NCI-H1694 (cell line): Measurements from ENCODE around the gene SEC22A.

ENCODE experiments used
- DNase-seq: peaks from one replicate; lab custom pipeline; 2025; lab: John Stamatoyannopoulos, UW

The SEC22A gene, protein sequence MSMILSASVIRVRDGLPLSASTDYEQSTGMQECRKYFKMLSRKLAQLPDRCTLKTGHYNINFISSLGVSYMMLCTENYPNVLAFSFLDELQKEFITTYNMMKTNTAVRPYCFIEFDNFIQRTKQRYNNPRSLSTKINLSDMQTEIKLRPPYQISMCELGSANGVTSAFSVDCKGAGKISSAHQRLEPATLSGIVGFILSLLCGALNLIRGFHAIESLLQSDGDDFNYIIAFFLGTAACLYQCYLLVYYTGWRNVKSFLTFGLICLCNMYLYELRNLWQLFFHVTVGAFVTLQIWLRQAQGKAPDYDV

GRCh38 chr3:123201557-123202427 lies at the start of gene SEC22A:
Gene SEC22A (plus strand): TSS chr3:123201943. CDS start chr3:123209218, 7,275 bp downstream.
- peak; percentile 93 for DNase-seq

- no peak for DNase-seq
Measured at GRCh38 chr3:123152687-123153086, 49.1 kb upstream of the SEC22A start.

GRCh38 chr3:123153125-123154019 lies 48.4 kb upstream of the SEC22A start:
- no peak for DNase-seq

DNA sequence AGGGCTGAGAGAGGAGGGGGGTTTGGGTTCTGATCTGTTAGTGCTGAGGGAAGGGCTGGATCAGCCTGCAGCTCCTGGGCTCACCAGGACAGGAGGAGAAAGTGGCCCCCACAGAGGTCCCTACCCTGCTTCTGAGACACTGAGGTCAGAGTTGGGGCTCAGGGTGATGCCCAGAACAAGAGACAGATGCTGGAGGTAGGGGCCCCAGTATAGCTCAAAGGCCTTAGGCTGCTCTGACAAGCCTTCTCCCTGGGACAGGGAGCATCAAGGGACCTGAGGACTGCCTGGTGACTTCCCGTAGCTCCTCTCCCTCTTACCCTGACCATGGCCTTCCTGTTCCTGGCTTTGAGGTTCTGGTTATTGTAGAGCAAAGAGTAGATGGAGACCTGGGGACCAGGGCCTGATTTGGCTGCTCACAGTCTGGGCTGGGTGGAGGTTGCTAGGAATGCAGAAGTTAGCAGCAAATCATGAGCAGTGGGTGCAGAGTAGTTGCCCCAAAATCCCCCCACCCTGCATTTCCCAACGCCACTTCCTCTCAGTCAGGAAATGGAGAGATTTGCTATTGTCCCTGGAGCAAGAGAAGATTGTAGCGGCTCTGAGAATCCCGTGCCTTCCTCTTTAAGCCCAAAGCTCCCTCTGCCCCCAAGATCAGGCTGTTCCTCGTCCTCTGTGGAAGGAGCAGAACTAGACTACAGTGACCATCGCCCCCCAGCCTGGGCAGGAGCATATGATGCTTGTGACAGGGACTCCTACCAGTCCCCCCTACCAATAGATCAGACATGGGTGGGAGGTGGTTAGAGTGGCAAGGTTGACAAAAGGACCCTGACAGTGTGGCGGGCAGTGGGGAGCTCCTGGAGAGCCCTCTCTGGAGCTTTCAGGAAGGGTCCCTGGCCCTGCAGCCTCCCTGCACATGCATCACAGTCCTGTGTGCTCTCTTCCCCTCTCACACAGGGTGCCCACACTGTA lies 47.4 kb upstream of the SEC22A start:
- DNase-seq, result no peak

- DNase-seq, result peak; percentile 50
Measured at GRCh38 chr3:123155471-123156011, 46.2 kb upstream of the SEC22A start.

DNA sequence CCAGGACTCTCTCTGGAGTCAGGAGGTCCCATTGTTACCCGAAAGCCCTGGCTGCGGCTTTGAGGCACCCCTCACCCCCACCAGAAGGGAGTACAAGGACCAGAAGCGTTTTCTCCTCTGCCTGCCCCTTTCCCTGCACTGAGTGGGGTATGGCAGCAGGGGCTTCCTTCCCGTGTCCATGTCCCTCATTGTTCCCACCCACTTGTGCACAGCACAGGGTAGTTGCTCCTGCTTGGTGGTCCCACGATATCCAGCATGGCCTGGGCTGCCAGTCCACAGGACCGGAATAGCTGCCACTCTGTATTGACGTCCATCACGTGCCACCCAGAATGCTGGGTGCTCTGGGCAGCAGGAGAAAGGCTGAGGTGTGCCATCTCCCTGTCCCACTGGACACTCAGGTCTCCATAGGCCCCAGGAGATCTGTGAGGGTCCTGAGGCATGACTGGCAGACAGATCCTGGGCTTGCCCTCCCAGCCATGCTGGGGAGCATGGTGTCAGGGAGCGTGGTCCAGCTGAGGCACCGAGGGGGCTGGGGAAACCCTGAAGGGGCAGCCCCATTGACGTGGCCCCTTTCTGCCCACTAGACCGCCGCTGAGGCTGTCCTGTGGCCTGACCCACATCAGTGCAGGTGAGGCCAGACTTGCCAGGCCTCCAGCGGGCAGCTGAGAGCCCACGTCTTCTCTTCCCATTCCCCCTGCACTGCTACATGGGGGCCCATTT lies 45.3 kb upstream of the SEC22A start:
- DNase-seq, result no peak

GRCh38 chr3:123157209-123157597 lies 44.5 kb upstream of the SEC22A start:
- DNase-seq, result no peak

DNA sequence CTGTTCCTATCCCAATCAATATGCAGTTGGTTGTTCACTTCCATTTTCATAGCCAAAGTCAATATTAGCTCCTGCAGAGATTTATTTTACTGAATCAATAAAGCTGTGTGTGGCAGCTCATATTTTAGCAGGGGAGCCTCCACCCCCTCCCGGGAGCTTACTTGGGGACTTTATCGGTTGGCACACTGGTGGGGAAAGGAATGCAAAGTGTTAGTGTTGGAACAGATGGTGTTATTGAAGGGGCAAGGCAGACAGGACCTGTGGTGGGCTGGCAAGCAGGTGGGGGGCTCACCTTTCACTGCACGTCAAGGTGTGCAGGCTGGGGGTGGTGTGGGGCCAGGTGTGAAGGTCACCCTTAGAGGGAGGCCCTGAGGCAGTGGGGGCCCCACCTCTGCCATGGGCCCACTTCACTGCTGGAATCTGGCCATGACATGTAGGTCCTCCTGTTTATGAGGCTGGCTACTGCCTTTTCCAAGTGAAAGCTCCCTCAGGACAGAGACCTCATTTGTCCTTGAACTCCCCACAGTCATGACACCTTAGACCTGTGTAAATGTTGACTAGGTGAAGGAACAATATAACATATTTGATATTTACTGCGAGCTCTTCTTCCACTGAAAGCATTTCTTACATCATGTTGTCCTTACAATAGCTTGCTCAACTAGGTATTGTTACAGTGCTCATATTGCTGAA lies 44.0 kb upstream of the SEC22A start:
- no peak for DNase-seq

- no peak for DNase-seq
Measured at GRCh38 chr3:123158330-123158729, 43.4 kb upstream of the SEC22A start.

- DNase-seq, result no peak
Measured at GRCh38 chr3:123158899-123159390, 42.8 kb upstream of the SEC22A start.

DNA sequence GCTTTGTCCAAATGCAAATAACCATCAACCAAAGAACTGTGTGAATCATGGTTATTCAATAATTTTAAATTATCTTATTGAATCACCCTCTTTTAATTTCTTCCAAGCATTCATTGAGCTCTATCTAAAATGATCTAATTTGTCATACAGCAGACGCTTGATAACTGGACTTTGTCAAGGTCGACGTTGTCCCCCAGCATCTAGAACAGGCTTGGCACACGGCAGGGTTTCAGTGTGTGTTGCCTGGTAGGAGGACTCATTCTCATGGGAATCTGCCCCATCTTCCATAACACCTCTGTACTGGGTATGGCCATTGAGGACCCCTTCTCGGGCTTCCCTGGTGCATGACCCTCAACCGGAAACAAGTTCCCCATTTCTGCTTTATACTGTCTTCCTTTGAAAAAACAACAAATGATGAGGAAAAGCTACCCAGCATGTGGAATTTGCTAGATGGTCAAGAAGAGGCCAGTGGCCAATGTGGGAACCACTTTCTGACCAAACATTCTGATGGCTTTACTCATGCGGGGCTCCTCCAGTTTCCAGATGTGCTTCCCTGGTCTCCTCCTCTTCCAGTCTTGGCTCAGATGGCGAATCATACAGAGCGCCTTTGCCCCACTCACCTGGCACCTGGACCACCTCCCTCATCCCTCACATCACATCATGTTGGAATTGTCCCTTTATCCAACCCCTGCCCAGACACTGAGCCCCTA lies 41.7 kb upstream of the SEC22A start:
- no peak for DNase-seq

DNA sequence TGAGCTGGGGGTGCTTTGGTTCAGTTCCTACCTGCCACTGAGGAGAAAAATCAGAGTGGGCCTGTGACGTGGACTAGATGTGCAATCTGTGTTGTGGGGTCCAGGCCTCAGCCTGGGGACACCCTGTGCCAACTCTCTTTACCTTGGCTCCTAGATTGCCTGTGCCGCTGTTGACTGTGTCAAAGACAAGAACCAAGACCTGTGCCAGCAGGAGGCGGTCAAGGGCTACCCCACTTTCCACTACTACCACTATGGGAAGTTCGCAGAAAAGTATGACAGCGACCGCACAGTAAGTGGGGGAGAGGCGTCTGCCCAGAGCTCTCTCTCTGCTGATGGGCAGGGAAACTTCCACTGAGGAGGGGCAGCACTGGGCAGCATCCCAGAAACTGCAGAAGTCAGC lies 40.6 kb upstream of the SEC22A start:
- DNase-seq, result no peak

DNA sequence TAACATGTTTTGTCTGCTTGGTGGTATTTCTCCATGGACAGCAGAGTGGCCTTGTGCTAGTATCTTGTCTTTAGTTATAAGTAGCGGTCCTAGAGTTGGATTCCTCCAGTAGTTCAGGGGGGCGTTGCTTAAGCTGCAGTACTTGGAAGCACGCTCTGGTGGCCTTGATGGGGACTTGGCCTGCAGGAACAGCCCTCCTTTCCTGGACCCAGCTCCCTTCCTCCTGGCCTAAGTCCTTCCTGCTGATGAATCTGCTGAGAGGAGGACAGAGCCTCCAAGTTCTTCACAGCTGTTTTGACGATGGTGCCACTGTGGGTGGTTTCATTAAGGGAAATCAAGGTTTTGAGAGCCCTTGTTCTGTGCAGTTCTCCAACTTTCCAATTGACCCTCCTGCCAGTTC lies 38.6 kb upstream of the SEC22A start:
- no peak for DNase-seq

GRCh38 chr3:123165163-123165562 lies 36.6 kb upstream of the SEC22A start:
- no peak for DNase-seq

GRCh38 chr3:123167686-123168085 lies 34.1 kb upstream of the SEC22A start:
- no peak for DNase-seq

GRCh38 chr3:123168122-123168521 lies 33.6 kb upstream of the SEC22A start:
- DNase-seq, result no peak

- DNase-seq, result no peak
Measured at GRCh38 chr3:123168605-123169004, 33.1 kb upstream of the SEC22A start.

DNA sequence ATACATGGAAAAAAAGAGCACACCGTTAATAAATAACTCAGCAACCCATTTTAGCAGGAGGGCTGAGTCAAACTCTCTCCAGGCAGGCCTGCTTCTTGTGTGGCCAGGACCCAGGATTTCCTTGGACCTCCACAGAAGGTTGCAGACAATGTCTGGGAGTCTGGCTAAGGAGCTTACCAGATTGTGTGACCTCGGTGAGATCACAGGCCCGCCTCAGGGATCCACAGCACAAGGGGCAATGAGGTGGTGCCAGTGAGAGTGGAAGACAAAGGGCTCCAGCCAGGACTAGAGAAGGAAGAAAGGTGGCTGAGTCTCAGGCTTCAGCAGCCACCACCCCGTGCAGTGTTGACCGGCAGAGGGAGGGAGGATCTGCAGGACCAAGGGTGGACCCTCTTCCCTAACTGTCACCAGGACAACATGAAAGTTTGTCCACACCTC lies 32.2 kb upstream of the SEC22A start:
- no peak for DNase-seq

- no peak for DNase-seq
Measured at GRCh38 chr3:123169930-123170329, 31.8 kb upstream of the SEC22A start.
